GM19397 (cell line): ENCODE results near the gene RPS6KL1.
"Not testable (repeated sequence)": the region's sequence is repeated elsewhere in the genome, so short reads cannot be mapped to it uniquely, and the experiment has no call there.

Experiments
- ATAC-seq: cut with Tn5 transposase; IDR thresholded peaks from one replicate; pipeline ENCODE4 v1.9.1; 2021; ENCODE audit warnings: mild to moderate bottlenecking, moderate library complexity; ENCODE audit not compliant: unreplicated experiment

Gene RPS6KL1

DNA sequence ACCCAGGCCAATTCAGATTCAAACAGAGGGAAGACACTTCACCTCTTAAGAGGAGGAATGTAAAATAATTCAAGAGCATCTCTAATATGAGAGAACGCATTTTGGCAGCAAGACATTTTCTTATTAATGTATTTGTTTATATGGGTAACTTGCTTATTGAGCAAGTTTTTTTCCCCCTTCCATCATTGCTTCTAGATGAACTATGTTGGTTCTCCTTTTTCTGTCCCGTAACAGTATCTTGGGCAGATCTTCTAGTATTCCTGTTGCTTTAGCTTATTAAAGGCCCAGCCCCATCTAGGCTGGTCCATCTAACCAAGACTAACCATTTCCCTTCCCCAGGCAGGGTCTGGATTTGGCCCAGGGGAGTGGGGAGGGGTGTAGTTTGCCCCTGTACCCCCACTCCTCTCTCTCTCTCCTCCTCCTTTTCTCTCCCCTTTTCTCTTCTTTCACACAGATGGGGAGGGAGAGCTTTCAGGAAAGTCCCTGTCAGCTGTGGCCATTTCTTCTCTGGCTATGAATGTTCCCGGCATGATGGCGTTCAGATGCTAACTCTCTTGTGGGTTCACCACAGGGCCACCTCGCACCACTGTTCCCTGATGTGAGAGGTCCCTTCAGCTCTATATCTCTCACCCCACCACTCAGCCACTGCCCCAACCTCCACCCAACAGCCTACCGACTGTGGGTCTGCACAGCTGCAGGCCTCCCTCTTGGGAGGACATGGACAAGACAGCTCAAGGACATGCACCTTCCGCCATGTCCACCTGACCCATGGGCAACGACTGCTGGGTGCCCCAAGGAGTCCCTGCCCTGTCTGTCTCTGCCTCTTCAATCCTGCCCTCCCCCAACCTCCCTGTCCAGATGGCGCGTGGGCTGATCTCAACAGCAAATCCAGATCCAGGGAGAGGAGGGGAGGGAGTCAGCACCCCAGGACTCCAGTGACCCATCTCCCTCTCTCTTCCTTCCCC is 15.8 kb upstream of the RPS6KL1 start:
- ATAC-seq: no peak

- ATAC-seq: no peak
Observed at GRCh38 chr14:74937171-74937570, 14.1 kb upstream of the RPS6KL1 start.

DNA sequence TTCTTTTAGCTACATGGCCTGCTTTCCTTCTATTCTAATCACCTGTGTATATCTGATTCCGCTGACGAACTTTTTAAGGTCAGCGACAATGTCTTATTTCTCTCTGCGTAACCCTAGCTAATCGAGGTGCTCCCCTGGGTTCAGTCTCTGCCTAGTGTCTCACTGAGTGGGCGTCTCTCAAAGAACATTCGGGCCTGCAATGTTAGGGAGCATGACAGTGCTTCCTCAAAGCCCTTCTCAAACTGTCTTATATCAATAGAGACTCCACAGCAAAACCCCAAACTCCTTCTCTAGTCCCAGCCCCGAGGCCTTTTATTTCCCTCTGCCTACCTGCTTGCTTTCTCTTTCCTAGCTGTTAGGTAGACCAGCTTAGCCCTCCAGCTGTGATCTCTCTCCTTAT is 13.7 kb upstream of the RPS6KL1 start:
- no peak for ATAC-seq

DNA sequence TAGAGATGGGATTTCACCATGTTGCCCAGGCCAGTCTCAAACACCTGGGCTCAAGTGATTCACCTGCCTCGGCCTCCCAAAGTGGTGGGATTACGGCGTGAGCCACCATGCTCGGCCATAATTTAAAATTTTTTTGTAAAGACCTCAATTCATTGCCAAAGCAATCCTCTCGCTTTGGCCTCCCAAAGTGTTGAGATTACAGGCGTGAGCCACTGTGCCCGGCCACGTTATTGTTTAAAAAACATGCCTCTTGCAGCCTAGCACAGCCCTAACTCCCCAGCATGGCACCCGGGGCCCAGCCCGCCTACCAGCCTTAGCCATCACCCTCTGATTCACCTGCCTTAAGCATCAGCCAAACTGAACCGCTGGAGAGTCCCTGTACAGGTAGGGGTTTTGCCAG is 13.1 kb upstream of the RPS6KL1 start:
- ATAC-seq: no peak

- no peak for ATAC-seq
Observed at GRCh38 chr14:74935360-74935680, 12.3 kb upstream of the RPS6KL1 start.

DNA sequence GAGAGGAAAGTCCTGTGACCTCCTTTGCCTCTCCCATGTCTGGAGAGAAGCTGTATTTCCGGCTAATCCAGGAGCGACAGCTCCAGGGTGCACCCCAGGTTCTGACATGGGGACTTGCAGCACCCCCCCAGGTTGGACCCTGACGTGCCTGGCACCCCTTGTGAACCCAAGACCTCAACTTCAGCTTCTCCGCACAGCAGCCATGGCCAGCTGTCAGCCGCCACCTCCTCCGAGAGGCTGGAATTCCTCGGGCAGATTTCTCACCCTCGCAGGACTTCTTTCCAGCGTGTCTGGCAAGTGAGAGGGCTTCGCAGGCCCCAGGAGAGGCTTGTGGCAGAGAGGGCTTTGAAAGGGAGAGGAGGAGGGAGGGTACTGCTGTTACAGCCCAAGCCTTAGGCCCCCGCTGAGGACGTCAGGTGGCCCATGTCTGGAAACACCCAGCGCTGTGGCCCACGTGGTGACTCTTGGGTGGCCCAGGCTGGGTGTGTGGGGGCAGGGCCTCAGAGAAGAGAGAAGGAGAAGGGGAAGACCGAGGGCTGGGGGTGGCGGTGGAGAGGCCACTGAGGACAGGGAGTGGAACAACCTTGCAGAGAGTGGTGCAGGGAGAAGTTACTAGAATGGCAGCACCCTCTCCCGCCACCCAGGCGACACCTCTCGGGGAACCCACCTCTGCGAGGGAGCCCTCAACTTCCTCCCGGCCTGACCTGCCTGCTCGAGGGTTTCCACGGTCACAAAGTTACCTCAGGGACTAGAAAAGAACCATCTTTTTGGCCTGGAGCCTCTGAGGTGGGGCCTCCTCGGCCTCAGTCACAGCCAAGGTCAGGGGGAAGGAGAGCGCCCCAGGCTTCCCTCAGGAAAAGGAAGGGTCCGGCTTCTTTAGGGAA is 11.7 kb upstream of the RPS6KL1 start:
- no peak for ATAC-seq

GRCh38 chr14:74934041-74934440 is 11.0 kb upstream of the RPS6KL1 start:
- ATAC-seq: no peak

GRCh38 chr14:74932936-74933335 is 9.9 kb upstream of the RPS6KL1 start:
- ATAC-seq: not testable (repeated sequence)

- no peak for ATAC-seq
Observed at GRCh38 chr14:74932401-74932901, 9.4 kb upstream of the RPS6KL1 start.

- ATAC-seq: not testable (repeated sequence)
Observed at GRCh38 chr14:74931744-74932143, 8.7 kb upstream of the RPS6KL1 start.

GRCh38 chr14:74929242-74929641 is 6.2 kb upstream of the RPS6KL1 start:
- ATAC-seq: no peak

DNA sequence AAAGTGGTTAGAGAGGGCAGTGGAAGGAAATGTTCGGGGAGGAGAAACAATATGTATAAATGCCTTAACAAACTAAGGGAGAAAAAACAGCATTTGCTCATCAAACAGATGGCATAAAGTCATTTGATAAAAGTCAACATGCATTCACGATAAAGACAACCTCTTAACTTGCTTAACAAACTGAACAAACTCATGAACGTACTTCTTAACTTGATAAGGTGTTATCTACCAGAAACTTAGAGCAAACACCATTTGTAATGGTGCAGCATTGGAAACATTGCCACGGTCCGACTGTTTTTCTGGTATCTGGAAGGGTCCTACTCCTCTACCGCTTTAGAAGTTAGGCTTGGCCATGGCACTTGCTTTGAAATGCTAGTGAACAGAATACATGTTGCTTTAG is 4.2 kb upstream of the RPS6KL1 start:
- ATAC-seq: no peak

DNA sequence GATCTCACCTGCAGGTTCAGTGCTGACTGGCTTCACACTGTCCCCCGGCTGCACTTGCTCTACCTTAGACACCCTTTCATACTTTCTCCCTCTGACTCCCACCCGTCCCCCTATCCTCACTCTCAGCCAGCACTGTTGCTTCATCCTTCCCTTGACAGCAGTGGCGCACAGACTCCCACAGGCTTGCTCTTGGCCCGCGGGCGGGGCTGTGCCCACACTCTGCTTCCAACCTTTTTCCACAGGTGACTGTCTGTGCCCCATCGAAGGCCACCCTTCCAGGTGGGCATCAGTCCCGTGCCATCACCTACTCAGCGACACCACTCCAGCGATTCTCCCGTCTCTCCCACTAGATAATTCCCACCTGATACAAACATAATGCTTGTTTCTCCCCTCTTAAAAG is 1.0 kb upstream of the RPS6KL1 start:
- no peak for ATAC-seq

- ATAC-seq: no peak
Observed at GRCh38 chr14:74921987-74922751, 891 bp downstream of the RPS6KL1 start.

- ATAC-seq: no peak
Observed at GRCh38 chr14:74921053-74921620, 1.9 kb downstream of the RPS6KL1 start.

GRCh38 chr14:74920281-74920680 is 2.8 kb downstream of the RPS6KL1 start:
- no peak for ATAC-seq

GRCh38 chr14:74919421-74920165 is 3.5 kb downstream of the RPS6KL1 start:
- no peak for ATAC-seq

GRCh38 chr14:74918380-74918779 is 4.7 kb downstream of the RPS6KL1 start:
- no peak for ATAC-seq

DNA sequence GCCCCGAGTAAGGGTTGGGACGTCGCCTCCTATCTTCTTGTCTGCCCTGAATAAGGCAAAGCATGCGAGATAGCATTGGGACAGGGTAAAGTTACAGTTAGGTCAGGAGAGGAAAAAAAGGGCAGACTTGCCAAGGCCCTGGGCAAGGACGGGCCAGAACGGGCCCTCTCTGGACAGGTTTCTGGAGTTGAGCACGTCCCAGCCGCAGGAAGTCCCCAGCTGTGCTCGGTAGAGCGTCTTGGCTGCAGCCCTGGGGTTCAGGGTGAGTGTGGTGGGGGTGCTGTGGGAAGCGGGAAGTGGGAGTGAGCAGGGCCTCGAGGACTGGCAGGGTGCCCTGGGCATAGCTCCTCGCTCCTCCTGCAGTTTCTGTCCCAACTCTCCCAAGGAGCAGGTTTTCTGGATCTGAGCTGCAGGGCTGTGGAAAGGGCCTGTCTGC is 5.4 kb downstream of the RPS6KL1 start:
- ATAC-seq: no peak

DNA sequence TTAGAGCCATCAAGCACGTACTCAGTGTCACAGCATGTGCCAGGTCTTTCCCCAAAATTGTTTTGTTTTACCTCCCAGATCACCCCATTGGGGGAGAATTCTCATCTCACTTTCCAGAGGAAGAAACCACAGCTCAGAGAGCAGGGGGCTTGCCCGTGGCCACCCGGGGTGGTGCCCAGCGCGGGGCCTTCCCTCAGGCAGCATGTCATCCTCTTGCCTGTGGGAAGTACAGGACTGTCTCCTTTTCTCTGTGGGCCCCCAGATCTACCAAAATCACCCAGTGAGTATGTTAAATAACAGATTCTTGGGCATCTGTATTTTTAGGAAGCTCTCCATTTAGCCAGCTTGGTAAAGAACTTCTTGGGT is 5.9 kb downstream of the RPS6KL1 start:
- no peak for ATAC-seq
